ENCODE results near the gene SH3RF1. TPM values are rescaled to one million over a fixed set of nuclear protein-coding genes. Genes with fewer than 3 reads are reported as not detected.
A peak's percentile ranks its signal among the peaks of the same experiment; 100 is the strongest.

Gene SH3RF1
- total RNA-seq, 3 donors from 2014 or later = 20.2 to 37.0 (median 27.9) TPM

GRCh38 chr4:169139021-169139420 lies 131.7 kb downstream of the SH3RF1 start:
- no peaks in the 10 kb centered on the region for H3K4me1 ChIP-seq
- DNase-seq (ENCODE audit: low spot score in 2 of 2) = no peak
- intact Hi-C loops (cut with DNase I; ENCODE audit: low total_unique reads) = no loop called here
- TF ChIP-seq POLR2A (IDR thresholded peaks at IDR 0.05) = no peak
- TF ChIP-seq CTCF (IDR thresholded peaks at IDR 0.05) = no peak
- no peak for TF ChIP-seq POLR2AphosphoS5 (IDR thresholded peaks at IDR 0.05)
- no peaks in the 10 kb centered on the region for H3K9me3 ChIP-seq
- H3K4me3 ChIP-seq = no peak overlapping the region
- H3K27me3 ChIP-seq = no peaks in the 10 kb centered on the region
- no peak overlapping the region for H3K27ac ChIP-seq
- no peaks in the 10 kb centered on the region for H3K36me3 ChIP-seq

GRCh38 chr4:169137558-169137920 lies 133.2 kb downstream of the SH3RF1 start:
- no peak for TF ChIP-seq CTCF (IDR thresholded peaks at IDR 0.05)
- no peak for TF ChIP-seq POLR2A (IDR thresholded peaks at IDR 0.05)
- no peak for TF ChIP-seq POLR2AphosphoS5 (IDR thresholded peaks at IDR 0.05)
- no peak overlapping the region for H3K4me3 ChIP-seq
- intact Hi-C loops (cut with DNase I; ENCODE audit: low total_unique reads) = no loop called here
- no peaks in the 10 kb centered on the region for H3K36me3 ChIP-seq
- H3K27me3 ChIP-seq = no peaks in the 10 kb centered on the region
- H3K27ac ChIP-seq = peak overlapping the region; percentile 29 to 56
- peaks cover 0 to 7% of the 10 kb centered on the region in 2 donors for H3K4me1 ChIP-seq
- DNase-seq (ENCODE audit: low spot score in 2 of 2) = no peak
- H3K9me3 ChIP-seq = no peaks in the 10 kb centered on the region

- intact Hi-C loops (cut with DNase I; ENCODE audit: low total_unique reads) = no loop called here
- no peak overlapping the region for H3K4me3 ChIP-seq
- H3K27ac ChIP-seq = peak overlapping the region; percentile 23 to 29
- peaks cover 0 to 7% of the 10 kb centered on the region in 2 donors for H3K4me1 ChIP-seq
- H3K27me3 ChIP-seq = no peaks in the 10 kb centered on the region
- H3K36me3 ChIP-seq = no peaks in the 10 kb centered on the region
- no peaks in the 10 kb centered on the region for H3K9me3 ChIP-seq
- TF ChIP-seq POLR2A (IDR thresholded peaks at IDR 0.05) (no peak), POLR2AphosphoS5 (IDR thresholded peaks at IDR 0.05) (no peak), CTCF (IDR thresholded peaks at IDR 0.05) (no peak)
- DNase-seq (ENCODE audit: low spot score in 2 of 2) = no peak
Measured at GRCh38 chr4:169136796-169137557, 133.8 kb downstream of the SH3RF1 start.

DNA sequence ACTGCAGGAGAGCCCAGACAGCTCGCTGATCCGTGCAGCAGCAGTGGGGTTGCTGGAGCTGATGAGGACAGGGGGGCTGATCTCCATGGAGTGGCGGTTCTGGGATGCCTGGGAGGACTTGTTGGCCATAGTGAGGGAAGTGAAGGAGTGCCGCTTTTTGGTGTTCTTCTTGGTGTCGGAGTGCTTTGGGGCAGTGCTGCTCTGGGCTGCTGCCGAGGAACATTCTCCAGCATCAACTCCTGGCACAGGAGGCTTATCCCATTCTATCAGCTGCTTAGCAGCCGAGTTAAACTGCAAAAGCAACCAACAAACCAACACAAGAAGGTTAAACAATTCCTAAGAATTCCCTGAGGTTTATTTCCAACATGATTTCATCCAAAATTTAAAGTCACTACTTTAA lies 134.4 kb downstream of the SH3RF1 start:
- no peak for TF ChIP-seq POLR2A (IDR thresholded peaks at IDR 0.05)
- no peak for TF ChIP-seq POLR2AphosphoS5 (IDR thresholded peaks at IDR 0.05)
- no peak for DNase-seq (ENCODE audit: low spot score in 2 of 2)
- Histone ChIP-seq H3K27me3 (no peaks in the 10 kb centered on the region), H3K4me3 (no peak overlapping the region), H3K27ac (peak overlapping the region; percentile 59 to 82), H3K4me1 (peaks cover 0 to 7% of the 10 kb centered on the region in 2 donors), H3K9me3 (no peaks in the 10 kb centered on the region), H3K36me3 (no peaks in the 10 kb centered on the region)
- intact Hi-C loops (cut with DNase I; ENCODE audit: low total_unique reads) = no loop called here

DNA sequence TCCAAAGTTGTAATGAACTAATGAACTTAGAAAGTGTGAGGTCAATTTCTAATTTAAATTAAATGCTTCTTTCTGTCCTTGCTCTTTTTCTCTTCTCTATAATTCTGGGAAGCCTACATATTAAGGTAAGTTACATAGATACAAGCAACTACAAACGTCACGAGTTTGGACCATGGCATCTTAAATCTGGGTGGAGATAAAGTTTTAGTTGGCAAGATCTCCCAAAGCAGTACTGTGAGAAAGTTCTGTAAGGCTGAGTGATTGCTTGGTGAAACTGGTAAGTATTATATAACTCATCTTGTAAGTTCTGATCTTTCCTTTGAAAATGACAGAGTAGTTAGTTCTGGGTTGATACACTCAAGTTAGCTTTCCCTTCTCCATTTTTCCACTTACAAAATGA lies 135.0 kb downstream of the SH3RF1 start:
- intact Hi-C loops (cut with DNase I; ENCODE audit: low total_unique reads) = no loop called here
- peak overlapping the region; percentile 59 to 82 for H3K27ac ChIP-seq
- no peak overlapping the region for H3K4me3 ChIP-seq
- peaks cover 0 to 7% of the 10 kb centered on the region in 2 donors for H3K4me1 ChIP-seq
- no peaks in the 10 kb centered on the region for H3K27me3 ChIP-seq
- H3K9me3 ChIP-seq = no peaks in the 10 kb centered on the region
- no peak for TF ChIP-seq POLR2A (IDR thresholded peaks at IDR 0.05)
- no peak for DNase-seq (ENCODE audit: low spot score in 2 of 2)
- no peaks in the 10 kb centered on the region for H3K36me3 ChIP-seq

GRCh38 chr4:169133932-169134331 lies 136.8 kb downstream of the SH3RF1 start:
- no peaks in the 10 kb centered on the region for H3K27me3 ChIP-seq
- peak; percentile 48 to 56 for DNase-seq (ENCODE audit: low spot score in 2 of 2)
- TF ChIP-seq CTCF (IDR thresholded peaks at IDR 0.05) (no peak), POLR2AphosphoS5 (IDR thresholded peaks at IDR 0.05) (peak in 1 of 3 donors; percentile 22)
- H3K4me1 ChIP-seq = peaks cover 0 to 7% of the 10 kb centered on the region in 2 donors
- H3K36me3 ChIP-seq = no peaks in the 10 kb centered on the region
- intact Hi-C loops (cut with DNase I; ENCODE audit: low total_unique reads) = loop anchor here (5.0 kb wide), 1 partner anchor 328 kb away; no protein-coding TSS in a partner anchor
- peak overlapping the region; percentile 79 to 82 for H3K27ac ChIP-seq
- no peak overlapping the region for H3K4me3 ChIP-seq
- H3K9me3 ChIP-seq = no peaks in the 10 kb centered on the region
